Hematopoietic multipotent progenitor cell treated with erythropoietin and hydrocortisone succinate and interleukin-3 and kit ligand, for 17 days (in vitro differentiated cells): ENCODE measurements around the gene ODR4.
A peak's percentile ranks its signal among the peaks of the same experiment; 100 is the strongest.
"Not testable (repeated sequence)": the region's sequence is repeated elsewhere in the genome, so short reads cannot be mapped to it uniquely, and the experiment has no call there.

Source experiments
- DNase-seq: peaks from one replicate; pipeline ENCODE4 v3.0.0-alpha.2; 2015; ENCODE audit warnings: low spot score

The ODR4 gene

DNA sequence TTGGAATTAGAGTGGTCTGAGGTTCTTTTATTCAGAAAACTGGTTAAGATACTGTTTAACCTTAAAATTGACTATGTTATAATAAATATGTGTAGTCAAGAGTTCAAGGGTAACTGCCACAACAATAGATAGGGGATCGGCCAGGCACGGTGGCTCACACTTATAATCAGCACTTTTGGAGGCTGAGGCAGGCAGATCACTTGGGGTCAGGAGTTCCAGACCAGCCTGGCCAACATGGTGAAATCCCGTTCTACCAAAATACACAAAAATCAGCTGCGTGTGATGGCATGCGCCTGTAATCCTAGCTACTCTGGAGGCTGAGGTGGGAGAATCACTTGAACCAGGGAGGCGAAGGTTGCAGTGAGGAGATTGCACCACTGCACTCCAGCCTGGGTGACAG, 45.8 kb downstream of the ODR4 start:
- DNase-seq = no peak

DNA sequence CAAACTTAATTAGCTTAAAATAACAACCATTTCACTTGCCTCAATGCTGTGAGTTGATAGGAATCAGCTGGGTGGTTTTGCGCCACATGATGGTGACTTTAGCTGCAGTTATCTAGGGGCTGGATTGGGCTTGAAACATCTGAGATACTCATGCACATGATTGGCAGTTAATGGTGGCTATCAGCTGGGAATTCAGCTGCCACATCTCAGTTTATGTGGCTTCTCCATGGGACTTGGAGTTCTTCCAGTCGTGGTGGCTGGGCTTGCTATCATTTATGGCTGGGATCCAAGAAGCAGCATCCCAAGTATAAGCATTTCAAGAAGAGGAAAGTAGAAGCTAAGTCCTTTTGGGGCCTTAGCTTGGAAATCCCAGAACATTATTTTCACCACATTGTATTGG, 48.9 kb downstream of the ODR4 start:
- no peak for DNase-seq

DNA sequence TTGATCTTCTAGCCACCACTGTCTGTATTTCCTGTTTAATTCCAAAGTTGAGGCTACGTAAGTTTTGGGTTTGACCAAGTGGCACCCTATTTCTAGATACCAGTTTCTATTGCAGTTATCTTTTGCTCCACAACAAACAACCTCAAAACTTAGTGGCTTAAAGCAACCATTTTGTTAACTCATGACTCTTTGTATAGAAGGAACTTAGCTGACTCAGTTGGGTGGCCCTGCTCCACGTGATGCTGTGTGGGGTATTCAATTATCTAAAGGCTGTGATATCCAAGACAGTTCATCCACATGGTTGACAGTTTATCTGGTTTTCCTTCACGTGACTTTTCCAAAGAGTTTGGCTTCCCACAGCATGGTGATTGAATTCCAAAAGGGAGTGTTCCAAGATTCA, 50.5 kb downstream of the ODR4 start:
- DNase-seq = no peak

DNA sequence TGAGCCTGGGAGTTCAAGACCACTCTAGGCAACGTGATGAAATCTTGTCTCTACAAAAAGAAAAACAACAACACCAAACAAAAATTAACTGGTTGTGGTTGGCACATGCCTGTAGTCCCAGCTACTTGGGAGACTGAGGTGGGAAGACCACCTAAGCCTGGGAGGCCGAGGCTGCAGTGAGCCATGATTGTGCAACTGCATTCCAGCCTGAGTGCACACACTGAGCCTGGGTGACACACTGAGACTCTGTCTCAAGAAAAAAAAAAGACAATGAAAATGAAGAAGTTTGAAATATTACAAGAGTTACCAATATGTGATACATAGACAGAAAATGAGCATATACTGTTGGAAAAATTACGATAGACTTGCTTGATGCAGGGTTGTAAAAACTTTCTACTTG, 53.4 kb downstream of the ODR4 start:
- DNase-seq = no peak

DNA sequence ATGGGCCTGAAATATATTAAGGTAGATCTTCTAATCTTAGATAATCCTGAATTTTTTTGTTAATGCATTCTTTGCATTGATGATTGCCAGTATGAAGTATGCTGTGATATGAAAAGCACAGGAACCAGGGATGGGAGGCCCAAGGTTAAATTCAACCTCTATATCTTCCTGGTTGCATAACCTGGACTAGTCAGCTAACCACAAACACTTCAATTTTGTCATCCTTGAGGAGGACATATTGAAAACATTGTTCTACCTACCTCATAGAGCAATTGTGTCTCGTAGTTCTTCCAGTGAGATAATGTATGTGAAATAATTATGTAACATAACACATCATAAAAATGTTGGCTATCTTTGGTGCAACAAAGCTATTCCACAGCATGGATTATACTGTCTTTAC, 59.7 kb downstream of the ODR4 start:
- no peak for DNase-seq

DNA sequence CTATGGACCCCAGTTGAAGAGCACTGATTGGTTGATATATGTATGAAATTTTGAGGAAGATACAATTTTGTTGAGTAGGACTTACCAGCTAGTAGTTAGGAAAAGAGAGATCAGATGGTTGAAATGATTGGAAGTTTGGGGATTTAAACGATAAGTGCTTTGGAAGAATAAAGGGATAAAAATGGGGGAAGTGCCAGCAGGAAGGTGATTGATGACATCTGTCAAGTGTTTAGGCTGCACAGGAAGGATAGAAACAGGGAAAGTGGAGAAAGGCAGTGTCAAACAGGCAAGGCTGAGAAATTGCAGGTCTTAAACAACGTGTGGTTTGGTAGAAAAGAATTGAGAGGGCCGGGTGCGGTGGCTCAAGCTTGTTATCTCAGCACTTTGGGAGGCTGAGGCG, 62.9 kb downstream of the ODR4 start:
- DNase-seq = no peak

DNA sequence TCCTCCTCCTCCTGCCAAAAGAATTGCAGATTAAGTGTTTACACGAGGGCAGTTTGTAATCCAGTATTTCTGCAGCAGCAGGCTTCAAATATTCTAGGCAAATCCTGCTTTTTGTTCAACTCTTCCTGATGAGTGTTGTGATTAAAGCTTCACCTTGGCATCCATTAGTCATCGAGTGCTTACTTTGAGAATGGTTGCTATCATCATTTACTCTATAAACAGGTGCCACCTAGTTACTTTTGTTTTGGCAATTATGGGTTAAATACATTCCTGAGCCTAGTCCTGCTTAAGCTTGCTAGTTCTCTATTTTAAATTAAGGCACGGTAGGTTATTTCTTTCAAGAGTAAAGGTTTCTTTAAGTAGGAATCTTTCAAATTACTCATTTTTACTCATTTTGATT, 64.9 kb downstream of the ODR4 start:
- no peak for DNase-seq

DNA sequence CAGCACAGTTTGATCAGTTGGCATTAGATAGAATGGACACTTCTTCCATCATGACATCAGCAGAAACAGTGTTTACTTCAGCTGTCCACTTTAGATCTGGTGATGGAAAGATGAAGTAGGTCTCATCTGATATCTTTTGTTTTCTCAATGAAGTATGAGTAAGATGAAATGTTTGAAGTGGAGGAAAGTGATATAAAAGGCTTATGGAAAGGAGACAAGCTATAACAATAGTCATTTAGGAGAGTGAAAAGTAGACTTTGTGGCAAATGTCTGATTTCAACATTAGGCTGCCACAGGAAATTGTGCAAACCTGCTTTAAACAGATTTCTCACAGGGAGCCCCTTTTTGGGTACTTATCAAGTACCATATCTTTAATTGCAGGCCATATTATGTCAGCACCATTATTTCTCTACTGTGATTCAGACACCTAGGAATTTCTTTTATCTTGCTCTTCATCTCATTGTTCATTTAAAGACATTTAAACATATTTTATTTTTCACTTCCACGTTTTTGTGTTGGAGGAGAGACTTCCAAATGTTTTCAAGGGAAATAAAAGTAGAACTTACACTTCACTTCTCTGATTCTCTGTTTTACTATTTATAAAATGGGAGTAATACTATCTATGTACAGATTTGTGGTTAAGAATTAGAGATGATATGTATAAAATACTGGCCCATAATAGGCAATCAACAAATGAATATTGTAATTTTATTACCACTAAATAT, 67.2 kb downstream of the ODR4 start:
- DNase-seq = no peak

DNA sequence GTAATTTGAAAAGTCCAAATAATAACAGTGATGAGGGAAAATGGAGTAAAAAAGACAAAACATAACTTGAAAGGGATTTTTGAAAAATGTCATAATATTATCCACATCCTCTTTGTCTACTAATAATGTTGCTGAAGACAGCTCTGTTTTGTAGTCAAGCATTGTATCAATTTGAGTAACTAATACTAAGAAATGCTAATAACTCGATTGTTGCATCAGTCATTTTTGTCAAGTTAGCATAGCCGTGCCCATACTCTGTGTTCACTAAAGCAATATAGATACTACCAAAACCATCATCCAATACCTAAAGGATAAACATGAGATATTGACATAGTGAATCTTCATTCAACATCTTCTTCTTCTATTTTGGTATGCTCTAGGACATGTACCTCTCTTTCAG, 68.0 kb downstream of the ODR4 start:
- no peak for DNase-seq

DNA sequence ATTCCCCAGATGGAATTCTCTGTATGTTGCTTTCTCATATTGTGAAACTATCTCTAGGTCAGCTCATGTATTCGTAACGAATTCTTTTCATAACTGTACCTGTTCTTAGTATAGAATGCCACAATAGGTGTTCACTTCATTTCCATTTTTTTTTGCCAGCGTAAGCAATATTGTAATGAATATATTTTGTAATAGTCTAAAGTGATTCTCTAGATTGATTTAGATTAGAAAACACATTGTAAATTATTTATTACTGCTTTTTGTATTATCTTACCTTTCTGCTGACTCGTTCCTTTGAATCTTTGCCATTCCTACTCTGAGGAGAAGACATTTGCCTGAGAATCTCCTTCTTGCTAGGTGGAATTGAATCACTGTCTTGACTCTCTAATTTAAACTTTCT, 70.5 kb downstream of the ODR4 start:
- no peak for DNase-seq

DNA sequence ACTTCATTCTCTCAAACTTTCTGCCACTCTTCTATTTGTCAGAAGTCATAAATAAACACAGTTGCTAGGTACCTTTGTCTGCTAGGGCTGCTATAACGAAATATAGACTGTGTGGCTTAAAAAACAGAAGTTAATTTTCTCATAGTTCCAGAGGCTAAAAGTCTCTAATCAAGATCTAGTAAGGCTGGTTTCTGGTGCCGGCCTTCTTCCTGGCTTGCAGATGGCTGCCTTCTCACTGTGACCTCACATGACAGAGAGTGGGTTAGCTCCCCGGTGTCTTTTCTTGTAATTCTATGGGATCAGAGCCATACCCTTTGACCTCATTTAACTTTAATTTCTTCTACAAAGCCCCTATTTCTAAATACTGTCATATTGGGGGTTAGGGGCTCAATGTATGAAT, 79.3 kb downstream of the ODR4 start:
- DNase-seq = no peak

DNA sequence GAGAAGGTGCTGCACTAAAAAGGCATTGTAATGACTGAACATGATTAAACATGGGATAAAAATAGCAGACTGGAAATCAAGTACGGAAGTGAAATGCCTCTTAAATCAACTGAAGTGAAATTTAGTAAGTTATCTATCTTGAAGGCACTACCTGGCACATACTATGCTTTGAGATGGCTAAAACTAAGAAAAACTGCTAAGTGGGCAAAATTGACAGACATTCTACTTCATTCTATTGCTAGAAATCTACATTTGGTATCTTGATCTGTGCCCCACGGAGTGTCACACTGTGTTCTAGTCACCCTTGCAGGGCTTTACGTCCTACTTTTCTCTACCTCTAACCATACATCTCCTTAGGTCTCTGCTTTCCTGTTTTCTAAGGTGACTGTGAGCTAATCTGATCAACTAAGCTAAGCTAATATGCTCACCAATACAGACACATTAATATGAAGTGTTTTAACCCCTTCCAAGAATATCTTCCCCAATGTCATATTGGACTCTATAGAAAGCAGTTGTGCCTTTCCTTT, 81.2 kb downstream of the ODR4 start:
- DNase-seq = no peak

DNA sequence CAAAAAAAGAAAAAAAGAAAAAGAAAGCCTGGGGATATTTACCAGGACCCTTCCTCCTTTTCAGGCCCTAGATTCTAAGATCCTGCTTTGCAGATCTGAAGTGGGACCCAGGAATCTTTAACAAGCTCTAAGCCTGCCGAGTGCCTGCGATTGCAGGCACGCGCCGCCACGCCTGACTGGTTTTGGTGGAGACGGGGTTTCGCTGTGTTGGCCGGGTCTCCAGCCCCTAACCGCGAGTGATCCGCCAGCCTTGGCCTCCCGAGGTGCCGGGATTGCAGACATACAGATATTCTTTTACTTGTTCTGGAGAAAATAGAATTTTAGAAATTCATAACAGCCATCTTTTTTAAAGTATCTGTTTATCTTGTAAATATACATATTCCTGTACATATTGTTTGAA, 83.5 kb downstream of the ODR4 start:
- not testable (repeated sequence) for DNase-seq

DNA sequence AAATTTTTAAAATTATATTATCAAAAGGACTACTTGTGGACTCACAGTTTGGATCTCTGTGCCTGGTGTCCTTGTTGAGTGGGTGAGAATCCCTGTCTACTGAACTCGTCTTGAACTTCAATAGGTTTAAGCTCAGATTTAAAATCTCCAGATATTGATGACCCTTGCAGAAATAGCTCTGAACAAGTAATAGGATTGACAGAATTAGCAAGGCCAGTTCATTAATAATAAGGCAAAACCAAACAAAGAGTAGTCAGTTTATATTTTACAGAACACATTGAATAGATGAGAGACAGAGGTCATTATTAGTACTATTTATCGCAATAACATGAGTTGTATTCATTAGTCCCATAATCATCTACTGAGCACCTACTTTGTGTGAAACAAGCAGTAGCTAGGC, 85.4 kb downstream of the ODR4 start, which contains the start of gene PDC:
TSS of gene PDC (minus strand) at position 101 of the 400 bp plus-strand sequence. CDS start 11,655 bp downstream, outside the sequence.
- DNase-seq = no peak

DNA sequence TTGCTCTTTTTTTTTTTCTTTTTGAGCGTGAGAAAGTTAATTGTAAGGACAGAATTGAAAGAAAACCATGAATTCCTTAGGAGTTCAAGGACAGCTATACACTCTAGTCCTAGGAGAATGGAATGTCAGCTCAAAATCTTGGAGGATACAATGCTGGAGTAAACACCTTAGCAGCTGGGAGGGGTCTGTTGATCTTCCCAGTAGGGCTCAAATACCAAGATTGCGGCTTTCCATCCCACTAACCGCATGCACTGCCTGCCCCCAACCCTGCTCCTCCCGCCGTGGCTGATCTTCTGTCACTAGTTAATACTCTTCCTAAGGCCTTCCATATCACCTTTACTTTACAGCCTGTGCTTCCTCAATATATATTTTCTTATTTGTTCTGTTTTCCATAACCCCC, 87.9 kb downstream of the ODR4 start:
- no peak for DNase-seq

DNA sequence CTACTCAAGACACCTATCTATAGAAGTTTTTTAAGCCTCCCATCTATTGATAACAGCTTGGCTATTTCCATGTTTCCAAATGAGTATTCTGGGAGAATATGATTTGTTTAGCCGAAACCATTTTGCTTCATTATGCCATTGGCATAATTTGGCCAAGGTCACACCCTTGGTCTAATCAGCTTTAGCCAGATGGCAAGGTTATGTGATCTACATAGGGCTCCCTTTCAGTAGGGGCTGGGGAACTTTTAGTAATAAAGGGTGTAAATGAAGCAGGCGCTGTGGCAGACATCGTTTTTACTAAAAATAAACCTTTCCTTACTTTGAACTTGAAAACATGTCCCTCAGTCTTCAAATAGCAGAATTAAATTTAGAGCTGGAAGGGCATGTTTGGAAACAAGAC, 88.3 kb downstream of the ODR4 start:
- DNase-seq = peak; percentile 12

DNA sequence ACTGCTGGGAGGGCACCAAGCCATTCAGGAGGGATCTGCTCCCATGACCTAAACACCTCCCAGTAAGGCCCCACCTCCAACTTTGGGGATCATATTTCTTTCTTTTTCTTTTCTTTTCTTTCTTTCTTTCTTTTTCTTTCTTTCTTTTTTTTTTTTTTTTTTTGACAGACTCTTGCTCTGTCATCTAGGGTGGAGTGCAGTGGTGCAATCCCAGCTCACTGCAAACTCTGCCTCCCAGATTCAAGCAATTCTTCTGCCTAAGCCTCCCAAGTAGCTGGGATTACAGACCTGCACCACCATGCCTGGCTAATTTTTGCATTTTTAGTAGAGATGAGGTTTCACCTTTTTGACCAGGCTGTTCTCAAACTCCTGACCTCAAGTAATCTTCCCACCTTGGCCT, 89.9 kb downstream of the ODR4 start:
- DNase-seq = not testable (repeated sequence)

DNA sequence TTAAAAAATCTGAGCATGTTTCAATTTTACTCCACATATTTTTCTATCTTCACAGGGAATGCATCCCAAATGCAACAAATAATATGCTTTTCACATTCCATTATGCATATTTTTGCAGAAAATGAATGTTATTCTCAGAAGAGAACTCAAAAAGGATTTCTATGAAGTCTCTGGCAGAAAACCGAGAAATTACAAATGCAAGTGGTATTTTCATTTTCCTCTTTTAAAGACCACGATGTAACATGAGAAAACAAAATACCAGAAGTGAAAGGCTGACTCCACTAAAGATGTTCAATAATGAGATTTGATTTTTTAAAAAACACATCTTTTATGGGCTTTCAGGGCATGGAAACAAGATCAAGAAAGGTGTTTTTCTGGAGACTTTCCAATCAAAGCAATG, 90.3 kb downstream of the ODR4 start:
- no peak for DNase-seq
